HepG2 (cell line): ENCODE results near the gene ALB. TPM values are rescaled to one million over a fixed set of nuclear protein-coding genes. Genes with fewer than 3 reads are reported as not detected.

Source experiments
- ARHGAP35 ChIP-seq: sonication (generic); formaldehyde crosslinking; IDR thresholded peaks from 2 replicates; pipeline ENCODE4 v1.9.0; 2022; ENCODE audit warnings: mild to moderate bottlenecking, inconsistent platforms, moderate library complexity, missing genetic modification reagents, borderline replicate concordance
- BORCS8-MEF2B ChIP-seq: sonication (generic); formaldehyde crosslinking; IDR thresholded peaks from 2 replicates; pipeline ENCODE4 v1.8.0; 2022; ENCODE audit warnings: mild to moderate bottlenecking, missing genetic modification reagents
- BRCA1 ChIP-seq: sonication (generic); formaldehyde crosslinking; IDR thresholded peaks from 2 replicates; pipeline ENCODE4 v1.4.0; 2020; ENCODE audit warnings: missing genetic modification reagents
- DR1 ChIP-seq: sonication (generic); formaldehyde crosslinking; IDR thresholded peaks from 2 replicates; pipeline ENCODE4 v1.8.0; 2021; ENCODE audit warnings: mild to moderate bottlenecking, missing genetic modification reagents, inconsistent platforms
- E2F1 ChIP-seq: sonication (generic); formaldehyde crosslinking; IDR thresholded peaks from 2 replicates; pipeline ENCODE4 v1.5.0; 2020; ENCODE audit warnings: missing genetic modification reagents
- FOXK1 ChIP-seq: sonication (generic); formaldehyde crosslinking; IDR thresholded peaks from 2 replicates; pipeline ENCODE4 v1.4.0; 2020; ENCODE audit warnings: low read depth, missing genetic modification reagents, borderline replicate concordance
- GTF3A ChIP-seq: sonication (generic); formaldehyde crosslinking; conservative IDR thresholded peaks from 2 replicates; pipeline ENCODE4 v1.4.0; 2020; ENCODE audit warnings: mild to moderate bottlenecking, missing genetic modification reagents
- HDAC2 ChIP-seq: sonication (generic); formaldehyde crosslinking; IDR thresholded peaks from 2 replicates; pipeline ENCODE4 v1.4.0; 2020; ENCODE audit warnings: missing genetic modification reagents
- HNRNPLL ChIP-seq: fragments of 200-400 bp; formaldehyde crosslinking; IDR thresholded peaks from 2 replicates; pipeline ENCODE4 v1.6.1; 2017; ENCODE audit warnings: mild to moderate bottlenecking, low read depth, low read length; ENCODE audit not compliant: poor library complexity, severe bottlenecking
- JARID2 ChIP-seq: sonication (generic); formaldehyde crosslinking; IDR thresholded peaks from 2 replicates; pipeline ENCODE4 v1.8.1; 2023; ENCODE audit warnings: missing genetic modification reagents, inconsistent platforms; ENCODE audit not compliant: insufficient replicate concordance
- NFKBIZ ChIP-seq: IDR thresholded peaks from 2 replicates; pipeline ENCODE4 v1.6.1; 2018; ENCODE audit warnings: missing genetic modification reagents, missing compliant biosample characterization
- PPARG ChIP-seq: conservative IDR thresholded peaks from 2 replicates; pipeline ENCODE4 v1.6.1; 2016; ENCODE audit warnings: missing biosample characterization, missing genetic modification reagents
- ZC3H13 ChIP-seq: sonication (generic); formaldehyde crosslinking; IDR thresholded peaks from 2 replicates; pipeline ENCODE4 v1.8.1; 2023; ENCODE audit warnings: mild to moderate bottlenecking, missing genetic modification reagents, moderate library complexity
- ZFP91 ChIP-seq: sonication (generic); formaldehyde crosslinking; IDR thresholded peaks from 2 replicates; pipeline ENCODE4 v1.9.0; 2022; ENCODE audit warnings: missing genetic modification reagents, mild to moderate bottlenecking, borderline replicate concordance
- ZNF160 ChIP-seq: sonication (generic); formaldehyde crosslinking; IDR thresholded peaks from 2 replicates; pipeline ENCODE4 v1.8.0; 2022; ENCODE audit warnings: mild to moderate bottlenecking, inconsistent platforms, missing genetic modification reagents
- ZNF354B ChIP-seq: sonication (generic); formaldehyde crosslinking; IDR thresholded peaks from 2 replicates; pipeline ENCODE4 v1.8.0; 2022; ENCODE audit warnings: mild to moderate bottlenecking, missing genetic modification reagents
- ZNF678 ChIP-seq: sonication (generic); formaldehyde crosslinking; IDR thresholded peaks from 2 replicates; pipeline ENCODE4 v1.4.0; 2020; ENCODE audit warnings: mild to moderate bottlenecking, missing genetic modification reagents
- ZNF850 ChIP-seq: sonication (generic); formaldehyde crosslinking; conservative IDR thresholded peaks from 2 replicates; pipeline ENCODE4 v1.9.0; 2021; ENCODE audit warnings: mild to moderate bottlenecking, missing genetic modification reagents
- polyA plus RNA-seq, 8 experiments: library from polyadenylated mRNA; depleted of rRNA in 3 of 8; stranded (reverse) in 7 of 8; unstranded in 1 of 8; fragments of >200 nt; fragmentation: Illumina TruSeq in 4 of 8; extraction: Trizol in 4 of 8; gene quantifications; 2 replicates each; pipeline versions ENCODE4 v1.2.1 to v1.2.3, GENCODE V29; 2011 to 2016; ENCODE audit warnings: low read depth in 4 of 8, missing spikeins in 1 of 8, mixed read lengths in 1 of 8; ENCODE audit not compliant: insufficient read depth in 1 of 8
- total RNA-seq, 5 experiments: library from RNA; depleted of rRNA; stranded (reverse); fragments of >200 nt; fragmentation: Illumina TruSeq; extraction: Trizol; gene quantifications; 2 replicates each; pipeline ENCODE4 v1.2.3, GENCODE V29; 2016; ENCODE audit warnings: low read depth in 1 of 5
- TF ChIP-seq, protein P1 (sequence below): sonication (generic); formaldehyde crosslinking; IDR thresholded peaks from 2 replicates; pipeline ENCODE4 v1.4.0; 2020; ENCODE audit warnings: missing genetic modification reagents, borderline replicate concordance
- TF ChIP-seq, protein P2 (sequence below): sonication (generic); formaldehyde crosslinking; IDR thresholded peaks from 2 replicates; pipeline ENCODE4 v1.4.0; 2020; ENCODE audit warnings: missing genetic modification reagents
- TF ChIP-seq, protein P3 (sequence below): sonication (generic); formaldehyde crosslinking; IDR thresholded peaks from 2 replicates; pipeline ENCODE4 v1.4.0; 2020; ENCODE audit warnings: missing genetic modification reagents
- TF ChIP-seq, protein P4 (sequence below): sonication (generic); formaldehyde crosslinking; IDR thresholded peaks from 2 replicates; pipeline ENCODE4 v1.8.0; 2023; ENCODE audit warnings: mild to moderate bottlenecking, missing genetic modification reagents

Gene ALB
- total and polyA plus RNA-seq, 2 of the 13 experiments (the other 11 are each of a cell fraction or from before 2014, with no cell fraction given) = 22,259 to 22,625 TPM

DNA sequence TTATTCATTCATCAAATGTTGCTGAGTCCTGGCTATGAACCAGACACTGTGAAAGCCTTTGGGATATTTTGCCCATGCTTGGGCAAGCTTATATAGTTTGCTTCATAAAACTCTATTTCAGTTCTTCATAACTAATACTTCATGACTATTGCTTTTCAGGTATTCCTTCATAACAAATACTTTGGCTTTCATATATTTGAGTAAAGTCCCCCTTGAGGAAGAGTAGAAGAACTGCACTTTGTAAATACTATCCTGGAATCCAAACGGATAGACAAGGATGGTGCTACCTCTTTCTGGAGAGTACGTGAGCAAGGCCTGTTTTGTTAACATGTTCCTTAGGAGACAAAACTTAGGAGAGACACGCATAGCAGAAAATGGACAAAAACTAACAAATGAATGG lies 30.2 kb downstream of the ALB start (continued):
- TF ChIP-seq, protein P1, sequence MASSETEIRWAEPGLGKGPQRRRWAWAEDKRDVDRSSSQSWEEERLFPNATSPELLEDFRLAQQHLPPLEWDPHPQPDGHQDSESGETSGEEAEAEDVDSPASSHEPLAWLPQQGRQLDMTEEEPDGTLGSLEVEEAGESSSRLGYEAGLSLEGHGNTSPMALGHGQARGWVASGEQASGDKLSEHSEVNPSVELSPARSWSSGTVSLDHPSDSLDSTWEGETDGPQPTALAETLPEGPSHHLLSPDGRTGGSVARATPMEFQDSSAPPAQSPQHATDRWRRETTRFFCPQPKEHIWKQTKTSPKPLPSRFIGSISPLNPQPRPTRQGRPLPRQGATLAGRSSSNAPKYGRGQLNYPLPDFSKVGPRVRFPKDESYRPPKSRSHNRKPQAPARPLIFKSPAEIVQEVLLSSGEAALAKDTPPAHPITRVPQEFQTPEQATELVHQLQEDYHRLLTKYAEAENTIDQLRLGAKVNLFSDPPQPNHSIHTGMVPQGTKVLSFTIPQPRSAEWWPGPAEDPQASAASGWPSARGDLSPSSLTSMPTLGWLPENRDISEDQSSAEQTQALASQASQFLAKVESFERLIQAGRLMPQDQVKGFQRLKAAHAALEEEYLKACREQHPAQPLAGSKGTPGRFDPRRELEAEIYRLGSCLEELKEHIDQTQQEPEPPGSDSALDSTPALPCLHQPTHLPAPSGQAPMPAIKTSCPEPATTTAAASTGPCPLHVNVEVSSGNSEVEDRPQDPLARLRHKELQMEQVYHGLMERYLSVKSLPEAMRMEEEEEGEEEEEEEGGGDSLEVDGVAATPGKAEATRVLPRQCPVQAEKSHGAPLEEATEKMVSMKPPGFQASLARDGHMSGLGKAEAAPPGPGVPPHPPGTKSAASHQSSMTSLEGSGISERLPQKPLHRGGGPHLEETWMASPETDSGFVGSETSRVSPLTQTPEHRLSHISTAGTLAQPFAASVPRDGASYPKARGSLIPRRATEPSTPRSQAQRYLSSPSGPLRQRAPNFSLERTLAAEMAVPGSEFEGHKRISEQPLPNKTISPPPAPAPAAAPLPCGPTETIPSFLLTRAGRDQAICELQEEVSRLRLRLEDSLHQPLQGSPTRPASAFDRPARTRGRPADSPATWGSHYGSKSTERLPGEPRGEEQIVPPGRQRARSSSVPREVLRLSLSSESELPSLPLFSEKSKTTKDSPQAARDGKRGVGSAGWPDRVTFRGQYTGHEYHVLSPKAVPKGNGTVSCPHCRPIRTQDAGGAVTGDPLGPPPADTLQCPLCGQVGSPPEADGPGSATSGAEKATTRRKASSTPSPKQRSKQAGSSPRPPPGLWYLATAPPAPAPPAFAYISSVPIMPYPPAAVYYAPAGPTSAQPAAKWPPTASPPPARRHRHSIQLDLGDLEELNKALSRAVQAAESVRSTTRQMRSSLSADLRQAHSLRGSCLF = no peak
- TF ChIP-seq ZFP91 (CRISPR knock-in tag) (no peak), ZC3H13 (no peak), DR1 (CRISPR knock-in tag) (no peak), PPARG (CRISPR knock-in tag) (peak; percentile 44; the same call in 1 of the 2 replicates), ZNF678 (CRISPR knock-in tag) (no peak), GTF3A (CRISPR knock-in tag) (no peak), E2F1 (no peak), BRCA1 (CRISPR knock-in tag) (no peak), NFKBIZ (no peak), BORCS8-MEF2B (CRISPR knock-in tag) (no peak), ZNF850 (CRISPR knock-in tag) (no peak), ZNF160 (CRISPR knock-in tag) (no peak), JARID2 (no peak), FOXK1 (CRISPR knock-in tag) (peak; percentile 39; the same call in 1 of the 2 replicates), ZNF354B (CRISPR knock-in tag) (no peak), HDAC2 (CRISPR knock-in tag) (no peak), HNRNPLL (no peak), ARHGAP35 (CRISPR knock-in tag) (no peak)
- TF ChIP-seq, protein P2, sequence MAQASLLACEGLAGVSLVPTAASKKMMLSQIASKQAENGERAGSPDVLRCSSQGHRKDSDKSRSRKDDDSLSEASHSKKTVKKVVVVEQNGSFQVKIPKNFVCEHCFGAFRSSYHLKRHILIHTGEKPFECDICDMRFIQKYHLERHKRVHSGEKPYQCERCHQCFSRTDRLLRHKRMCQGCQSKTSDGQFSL (CRISPR knock-in tag) = no peak
- TF ChIP-seq, protein P3, sequence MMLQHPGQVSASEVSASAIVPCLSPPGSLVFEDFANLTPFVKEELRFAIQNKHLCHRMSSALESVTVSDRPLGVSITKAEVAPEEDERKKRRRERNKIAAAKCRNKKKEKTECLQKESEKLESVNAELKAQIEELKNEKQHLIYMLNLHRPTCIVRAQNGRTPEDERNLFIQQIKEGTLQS = no peak
- TF ChIP-seq, protein P4, sequence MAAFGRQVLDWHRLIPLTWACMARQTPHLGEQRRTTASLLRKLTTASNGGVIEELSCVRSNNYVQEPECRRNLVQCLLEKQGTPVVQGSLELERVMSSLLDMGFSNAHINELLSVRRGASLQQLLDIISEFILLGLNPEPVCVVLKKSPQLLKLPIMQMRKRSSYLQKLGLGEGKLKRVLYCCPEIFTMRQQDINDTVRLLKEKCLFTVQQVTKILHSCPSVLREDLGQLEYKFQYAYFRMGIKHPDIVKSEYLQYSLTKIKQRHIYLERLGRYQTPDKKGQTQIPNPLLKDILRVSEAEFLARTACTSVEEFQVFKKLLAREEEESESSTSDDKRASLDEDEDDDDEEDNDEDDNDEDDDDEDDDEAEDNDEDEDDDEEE (CRISPR knock-in tag) = no peak
